Panc1 (cell line): ENCODE data around the gene ADORA2B. TPM values are rescaled to one million over a fixed set of nuclear protein-coding genes. Genes with fewer than 3 reads are reported as not detected.

Source experiments
- ATAC-seq: fragments of 200-7000 bp; cut with Tn5 transposase; 2 replicates; pipeline ENCODE4 v1.9.1; 2020; ENCODE audit warnings: mild to moderate bottlenecking, moderate library complexity
- BruUV-seq: library from RNA; stranded (reverse); fragments of 400-500 nt; replicated peaks from 2 replicates; lab custom pipeline; 2021; lab: Mats Ljungman, UMichigan
- CTCF ChIA-PET: fragments of 300-600 bp; sonication (Branson Sonifier 250); formaldehyde crosslinking; loops from one replicate; lab custom pipeline; 2022; ENCODE audit warnings: antibody characterized with exemption; lab: Charles Lee
- POLR2A ChIA-PET: fragments of 300-600 bp; sonication (Branson Sonifier 250); formaldehyde crosslinking; loops from one replicate; lab custom pipeline; 2022; ENCODE audit warnings: antibody characterized with exemption; lab: Charles Lee
- DNase-seq: peaks from one replicate; pipeline ENCODE4 v3.0.0-alpha.2; 2010; ENCODE audit warnings: low read depth, low spot score
- H3K27ac ChIP-seq: 2 replicates; pipeline ENCODE4 v1.5.1; 2011; ENCODE audit warnings: mild to moderate bottlenecking, low read length, inconsistent platforms
- H3K27me3 ChIP-seq: fragments of 200-500 bp; sonication (Bioruptor generic); 2 replicates; pipeline ENCODE4 v1.6.0; 2014; ENCODE audit warnings: low read length, inconsistent platforms; ENCODE audit not compliant: control insufficient read depth, insufficient read depth
- H3K36me3 ChIP-seq: fragments of 200-500 bp; sonication (Bioruptor generic); 2 replicates; pipeline ENCODE4 v1.5.1; 2014; ENCODE audit warnings: inconsistent platforms, mild to moderate bottlenecking, low read length, moderate library complexity; ENCODE audit not compliant: control insufficient read depth, insufficient read depth
- H3K4me1 ChIP-seq: 2 replicates; pipeline ENCODE4 v1.5.1; 2011; ENCODE audit warnings: inconsistent platforms, mild to moderate bottlenecking, low read length, moderate library complexity; ENCODE audit not compliant: control insufficient read depth, insufficient read depth
- H3K4me3 ChIP-seq, 2 experiments: 2 replicates each; pipeline ENCODE4 v1.5.1; 2011 to 2012; ENCODE audit warnings: low read depth in 2 of 2, low read length in 2 of 2, mild to moderate bottlenecking in 2 of 2, inconsistent platforms in 1 of 2, moderate library complexity in 1 of 2
- H3K9me3 ChIP-seq: fragments of 200-500 bp; sonication (Bioruptor generic); 2 replicates; pipeline ENCODE4 v1.5.1; 2014; ENCODE audit warnings: low read depth, mild to moderate bottlenecking, inconsistent platforms, low read length, moderate library complexity; ENCODE audit not compliant: control insufficient read depth, insufficient read depth
- POLR2AphosphoS5 ChIP-seq: IDR thresholded peaks from 2 replicates; pipeline ENCODE4 v1.6.1; 2012; ENCODE audit warnings: mild to moderate bottlenecking, low read depth, low read length, moderate library complexity
- REST ChIP-seq, 2 experiments: IDR thresholded peaks; 2 replicates each; pipeline ENCODE4 v1.6.1; 2011 to 2012; ENCODE audit warnings: low read depth in 2 of 2, control low read depth in 1 of 2, low read length in 1 of 2, mild to moderate bottlenecking in 1 of 2, moderate library complexity in 1 of 2; ENCODE audit not compliant: insufficient read depth in 1 of 2
- SIN3A ChIP-seq: IDR thresholded peaks from 2 replicates; pipeline ENCODE4 v1.6.1; 2012; ENCODE audit warnings: low read depth, mild to moderate bottlenecking, low read length, moderate library complexity, borderline replicate concordance; ENCODE audit not compliant: insufficient read depth
- TCF7L2 ChIP-seq: IDR thresholded peaks from 2 replicates; pipeline ENCODE4 v1.6.1; 2011; ENCODE audit warnings: mild to moderate bottlenecking, low read depth, low read length, inconsistent platforms
- in situ Hi-C: cut with HindIII; loops from 2 replicates; pipeline ENCODE4 v1.10.0; 2016; ENCODE audit warnings: low sequenced_read_pairs, low pct_unique_long_range_greater_than_20kb
- intact Hi-C: fragments of 100-400 bp; cut with micrococcal nuclease; formaldehyde crosslinking; loops from one replicate; pipeline ENCODE4 v1.10.0; 2022; ENCODE audit not compliant: unreplicated experiment
- total RNA-seq: library from RNA; stranded (reverse); gene quantifications from one replicate; pipeline ENCODE4 v1.2.1, GENCODE V29; 2021; ENCODE audit not compliant: unreplicated experiment
- TF ChIP-seq, protein P1 (sequence below): fragments of 450-650 bp; IDR thresholded peaks from 2 replicates; pipeline ENCODE4 v1.5.1; 2017; ENCODE audit warnings: mild to moderate bottlenecking

Gene ADORA2B
- total RNA-seq, 1 experiment from 2014 or later = 42.7 TPM

- H3K27ac ChIP-seq = peak overlapping the region; percentile 90
Observed at GRCh38 chr17:15951368-15952047, 6.6 kb downstream of the ADORA2B start.

GRCh38 chr17:15952048-15952532 is 7.2 kb downstream of the ADORA2B start:
- H3K27me3 ChIP-seq = no peaks in the 10 kb centered on the region
- ATAC-seq (peak; percentile 11; the same call in 1 of the 2 replicates), DNase-seq (no peak)
- H3K27ac ChIP-seq = peak overlapping the region; percentile 90
- no TSS peak for BruUV-seq
- TF ChIP-seq, protein P1, sequence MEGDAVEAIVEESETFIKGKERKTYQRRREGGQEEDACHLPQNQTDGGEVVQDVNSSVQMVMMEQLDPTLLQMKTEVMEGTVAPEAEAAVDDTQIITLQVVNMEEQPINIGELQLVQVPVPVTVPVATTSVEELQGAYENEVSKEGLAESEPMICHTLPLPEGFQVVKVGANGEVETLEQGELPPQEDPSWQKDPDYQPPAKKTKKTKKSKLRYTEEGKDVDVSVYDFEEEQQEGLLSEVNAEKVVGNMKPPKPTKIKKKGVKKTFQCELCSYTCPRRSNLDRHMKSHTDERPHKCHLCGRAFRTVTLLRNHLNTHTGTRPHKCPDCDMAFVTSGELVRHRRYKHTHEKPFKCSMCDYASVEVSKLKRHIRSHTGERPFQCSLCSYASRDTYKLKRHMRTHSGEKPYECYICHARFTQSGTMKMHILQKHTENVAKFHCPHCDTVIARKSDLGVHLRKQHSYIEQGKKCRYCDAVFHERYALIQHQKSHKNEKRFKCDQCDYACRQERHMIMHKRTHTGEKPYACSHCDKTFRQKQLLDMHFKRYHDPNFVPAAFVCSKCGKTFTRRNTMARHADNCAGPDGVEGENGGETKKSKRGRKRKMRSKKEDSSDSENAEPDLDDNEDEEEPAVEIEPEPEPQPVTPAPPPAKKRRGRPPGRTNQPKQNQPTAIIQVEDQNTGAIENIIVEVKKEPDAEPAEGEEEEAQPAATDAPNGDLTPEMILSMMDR = no peak
- TF ChIP-seq TCF7L2 = peak; percentile 69; the same call in 1 of the 2 replicates
- H3K4me3 ChIP-seq = no peak overlapping the region
- no peaks in the 10 kb centered on the region for H3K9me3 ChIP-seq
- in situ Hi-C loops (no loop called here), intact Hi-C loops (no loop called here)
- POLR2A ChIA-PET = no interaction called here
- H3K36me3 ChIP-seq = no peaks in the 10 kb centered on the region
- H3K4me1 ChIP-seq = peaks cover 80% of the 10 kb centered on the region
- CTCF ChIA-PET = no interaction called here

More at GRCh38 chr17:15951368-15952047, 6.6 kb downstream of the ADORA2B start:
- intact Hi-C loops = no loop called here
- DNase-seq = no peak
- TF ChIP-seq REST (IDR thresholded peaks at IDR 0.05; ENCODE audit: insufficient read depth in 1 of 2, low read depth in 2 of 2, low read length in 1 of 2) = no peak
- no peak for TF ChIP-seq POLR2AphosphoS5
- no peak for TF ChIP-seq TCF7L2
- TF ChIP-seq SIN3A = no peak
- no peak overlapping the region for H3K4me3 ChIP-seq
- ChIA-PET CTCF (no interaction called here), POLR2A (interaction anchor here (0.6 kb wide), 1 partner anchor 21 kb away, joined by 18 read pairs; no protein-coding TSS in a partner anchor)
- no peaks in the 10 kb centered on the region for H3K9me3 ChIP-seq
- BruUV-seq = no TSS peak
- ATAC-seq = peak; percentile 39; the same call in 1 of the 2 replicates
- in situ Hi-C loops = no loop called here
- peaks cover 74% of the 10 kb centered on the region for H3K4me1 ChIP-seq
- H3K36me3 ChIP-seq = no peaks in the 10 kb centered on the region
- H3K27me3 ChIP-seq = no peaks in the 10 kb centered on the region
